Smooth muscle cell of the umbilical artery (primary cell): Measurements from ENCODE around the gene CYYR1. TPM values are rescaled to one million over a fixed set of nuclear protein-coding genes. Genes with fewer than 3 reads are reported as not detected.

ENCODE experiments used
- total RNA-seq: library from RNA; depleted of rRNA; stranded (reverse); fragments of >200 nt; gene quantifications from 2 replicates; pipeline ENCODE4 v1.2.3, GENCODE V29; 2014

CYYR1 gene
- total RNA-seq: 0.28 and 0.30 TPM in 2 replicates

DNA sequence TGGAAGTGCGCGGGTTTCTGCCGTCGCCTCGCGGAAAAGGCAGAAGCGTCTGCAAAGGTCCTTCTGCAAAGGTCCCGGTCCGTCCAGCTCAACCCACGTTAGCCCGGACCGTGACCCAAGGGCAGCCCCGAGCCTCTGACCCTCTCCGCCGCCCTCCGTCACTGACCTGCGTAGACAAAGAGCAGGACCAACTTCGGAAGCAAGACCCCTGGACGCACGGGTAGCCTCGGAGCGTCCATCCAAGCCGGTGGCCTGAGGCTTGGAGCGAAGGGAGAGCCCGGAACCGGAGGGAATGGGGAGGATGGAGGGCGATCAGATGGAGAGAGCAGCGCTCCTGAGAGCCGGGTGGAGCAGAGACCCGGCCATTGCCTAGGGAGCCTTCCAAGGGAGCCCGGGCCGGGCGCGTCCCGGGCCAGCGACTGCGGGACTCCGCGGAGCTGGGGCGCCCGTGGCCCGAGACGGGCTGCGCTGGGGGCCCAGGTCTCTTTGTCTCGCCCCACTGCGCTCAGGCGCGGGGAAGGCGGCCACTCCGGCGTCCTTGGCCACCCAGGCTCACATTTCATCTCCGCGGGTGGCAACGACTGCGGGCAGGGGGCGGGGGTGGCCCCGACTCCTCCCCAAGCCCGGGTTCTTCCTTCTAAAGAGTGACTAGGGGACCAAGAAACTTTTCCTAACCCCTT, at the start of gene CYYR1:
CYYR1 (minus strand) TSS at position 585 of the 680 bp plus-strand sequence; CDS start at position 239, 346 bp downstream.

